HG03558 (cell line): ENCODE results near the gene ALDH9A1.

Experiments
- ATAC-seq: cut with Tn5 transposase; IDR thresholded peaks from one replicate; pipeline ENCODE4 v1.9.1; 2021; ENCODE audit warnings: moderate number of reproducible peaks; ENCODE audit not compliant: unreplicated experiment; ENCODE audit errors: extremely low read depth

ALDH9A1 gene

GRCh38 chr1:165628147-165628822 is 70.1 kb downstream of the ALDH9A1 start:
- ATAC-seq, result no peak

DNA sequence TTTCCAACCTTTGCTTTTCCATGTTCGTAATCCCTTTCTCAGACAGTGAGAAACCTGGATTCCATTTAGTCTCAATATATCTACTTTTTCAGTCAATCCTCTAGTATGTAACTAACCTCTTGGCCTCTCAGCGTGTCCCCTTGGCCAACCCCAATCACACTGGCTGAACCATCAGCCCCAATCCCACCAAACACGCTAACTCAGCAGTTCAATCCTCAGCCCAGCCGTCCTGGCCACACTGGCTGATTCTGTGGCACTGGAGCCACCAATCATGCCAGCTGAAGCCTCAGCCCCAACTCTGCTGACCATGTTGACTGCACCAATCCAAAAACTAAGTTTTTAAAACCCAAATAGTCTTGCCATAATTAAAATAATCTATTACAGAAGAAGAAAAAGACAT is 73.9 kb downstream of the ALDH9A1 start:
- no peak for ATAC-seq

GRCh38 chr1:165623624-165624023 is 74.7 kb downstream of the ALDH9A1 start:
- no peak for ATAC-seq

- ATAC-seq, result no peak
Measured at GRCh38 chr1:165619647-165620151, 78.7 kb downstream of the ALDH9A1 start.

- no peak for ATAC-seq
Measured at GRCh38 chr1:165616987-165617546, 81.3 kb downstream of the ALDH9A1 start.

DNA sequence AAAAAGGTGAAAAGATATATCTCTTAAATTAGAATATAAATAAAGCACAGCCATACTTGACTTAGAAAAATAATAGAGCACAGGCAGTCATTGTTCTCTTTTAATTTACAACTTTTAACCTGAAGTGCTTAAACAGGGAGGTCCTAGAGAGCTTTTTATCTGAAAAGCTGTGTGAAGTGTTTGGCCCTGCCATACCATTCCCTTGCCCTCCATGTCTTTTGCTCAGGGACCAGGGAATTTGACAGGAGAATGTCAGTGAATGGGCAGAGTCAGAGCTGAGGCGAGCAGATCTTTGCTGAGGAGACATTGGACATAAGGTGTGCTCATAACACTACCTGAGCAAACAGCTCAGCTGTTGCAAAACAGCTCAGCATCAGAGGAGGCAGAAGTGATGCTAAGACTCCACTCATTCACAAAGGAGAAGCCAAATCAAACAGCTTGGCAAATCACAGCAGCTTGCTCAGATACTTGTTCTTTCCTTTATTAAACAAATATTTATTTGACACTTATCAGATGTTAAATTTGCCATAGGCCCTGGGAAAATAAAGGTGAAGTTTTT is 82.2 kb downstream of the ALDH9A1 start:
- ATAC-seq, result no peak
